Effector CD4-positive, alpha-beta T cell (primary cell): ENCODE measurements around the gene PRPF38B.
"Not testable (repeated sequence)": the region's sequence is repeated elsewhere in the genome, so short reads cannot be mapped to it uniquely, and the experiment has no call there.

Experiments used
- DNase-seq: peaks from one replicate; pipeline ENCODE4 v3.0.0-alpha.2; 2020

The PRPF38B gene

DNA sequence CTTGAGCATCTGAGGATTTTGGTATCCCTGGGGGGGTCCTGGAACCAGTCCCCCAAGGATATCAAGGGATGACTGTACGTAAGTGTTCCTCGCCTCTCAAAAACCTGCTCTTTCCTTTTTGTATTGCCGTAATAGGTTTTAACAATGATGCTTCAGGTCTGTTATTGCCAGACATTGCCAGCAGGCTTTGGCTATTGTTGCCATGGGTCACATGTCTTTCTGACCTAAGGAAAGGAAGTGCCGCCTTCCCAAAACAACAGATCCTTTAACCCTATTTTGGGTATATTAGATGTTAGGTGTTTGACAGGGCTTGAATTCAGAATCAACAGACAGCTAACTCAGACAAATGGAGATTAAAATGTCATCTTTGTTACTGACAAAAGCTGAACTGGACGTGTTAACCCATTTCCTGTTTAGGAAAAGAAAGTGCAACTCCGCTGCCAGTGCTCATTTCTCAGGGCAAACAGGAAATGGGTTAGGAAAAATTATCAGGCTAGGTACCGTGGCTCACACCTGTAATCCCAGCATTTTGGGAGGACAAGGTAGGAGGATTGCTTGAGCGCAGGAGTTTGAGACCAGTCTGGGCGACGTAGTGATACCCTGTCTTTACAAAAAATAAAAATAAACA lies 12.4 kb upstream of the PRPF38B start:
- DNase-seq = no peak

DNA sequence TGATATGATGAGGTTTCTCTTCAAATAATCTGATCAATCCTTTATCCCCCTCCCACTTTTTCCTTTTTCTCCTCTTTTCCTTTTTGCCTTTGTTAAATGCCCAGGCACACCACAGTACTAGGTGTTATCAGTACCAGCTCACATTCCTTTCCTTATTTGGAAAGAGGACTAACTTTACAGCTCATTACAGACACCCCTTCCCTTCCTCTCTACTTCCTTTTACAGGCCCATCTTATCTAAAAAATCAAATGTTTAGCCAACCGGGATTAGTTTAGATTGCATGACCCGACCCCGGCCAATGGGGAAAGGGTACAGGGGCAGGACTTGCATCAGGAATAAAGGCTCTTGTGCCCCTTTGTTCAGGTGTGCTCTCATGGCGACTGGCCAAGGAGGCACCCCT lies 10.4 kb upstream of the PRPF38B start:
- not testable (repeated sequence) for DNase-seq

DNA sequence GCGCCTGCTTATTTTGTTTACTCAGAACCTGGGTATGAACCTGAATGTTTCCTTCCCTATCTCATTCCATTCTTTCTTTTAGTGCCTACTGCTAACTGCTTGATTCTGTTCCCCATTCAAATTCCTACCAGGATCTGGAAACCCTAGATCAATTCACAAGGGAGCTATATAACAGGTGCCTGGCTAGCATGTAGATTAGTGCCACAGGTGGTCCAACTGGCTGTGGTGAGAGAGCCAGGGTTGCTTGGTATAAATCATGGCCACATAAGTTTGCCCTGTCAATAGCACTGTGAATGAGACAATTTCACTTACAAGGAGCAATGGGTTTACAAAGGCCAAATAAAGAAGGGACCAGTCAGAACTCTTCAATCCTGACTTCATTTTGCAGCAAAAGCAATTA lies 6.6 kb upstream of the PRPF38B start:
- no peak for DNase-seq

DNA sequence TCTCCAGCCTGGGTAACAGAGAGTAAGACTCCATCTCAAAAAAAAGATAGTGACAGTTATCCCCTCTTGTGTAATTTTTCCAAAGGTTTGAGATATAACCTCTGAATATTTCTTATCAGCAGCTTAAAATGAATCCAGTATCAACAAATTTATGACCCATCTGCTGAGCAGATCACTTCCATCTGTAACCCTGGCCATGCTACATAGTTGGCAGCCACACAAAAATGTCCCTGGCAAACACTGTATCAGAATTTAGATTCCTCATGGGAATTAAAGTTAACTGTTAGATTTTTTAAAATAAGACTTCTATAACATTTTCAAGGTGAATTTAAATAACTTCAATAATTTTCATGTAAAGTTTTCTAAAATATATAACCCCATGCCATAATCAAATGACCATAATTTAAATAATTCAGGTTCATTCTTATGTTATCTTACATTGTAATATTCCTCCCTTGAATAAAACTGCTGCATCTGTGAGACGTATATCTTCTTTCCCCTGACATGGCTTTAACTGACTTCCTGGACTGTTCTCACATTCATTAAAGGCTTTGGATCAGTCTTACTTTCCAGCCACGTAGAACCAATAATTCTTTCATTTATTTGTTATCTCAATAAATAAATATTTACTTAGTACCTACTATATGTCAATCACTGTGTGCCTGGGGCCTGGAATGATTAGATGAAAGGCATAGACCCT lies 5.3 kb upstream of the PRPF38B start:
- no peak for DNase-seq

DNA sequence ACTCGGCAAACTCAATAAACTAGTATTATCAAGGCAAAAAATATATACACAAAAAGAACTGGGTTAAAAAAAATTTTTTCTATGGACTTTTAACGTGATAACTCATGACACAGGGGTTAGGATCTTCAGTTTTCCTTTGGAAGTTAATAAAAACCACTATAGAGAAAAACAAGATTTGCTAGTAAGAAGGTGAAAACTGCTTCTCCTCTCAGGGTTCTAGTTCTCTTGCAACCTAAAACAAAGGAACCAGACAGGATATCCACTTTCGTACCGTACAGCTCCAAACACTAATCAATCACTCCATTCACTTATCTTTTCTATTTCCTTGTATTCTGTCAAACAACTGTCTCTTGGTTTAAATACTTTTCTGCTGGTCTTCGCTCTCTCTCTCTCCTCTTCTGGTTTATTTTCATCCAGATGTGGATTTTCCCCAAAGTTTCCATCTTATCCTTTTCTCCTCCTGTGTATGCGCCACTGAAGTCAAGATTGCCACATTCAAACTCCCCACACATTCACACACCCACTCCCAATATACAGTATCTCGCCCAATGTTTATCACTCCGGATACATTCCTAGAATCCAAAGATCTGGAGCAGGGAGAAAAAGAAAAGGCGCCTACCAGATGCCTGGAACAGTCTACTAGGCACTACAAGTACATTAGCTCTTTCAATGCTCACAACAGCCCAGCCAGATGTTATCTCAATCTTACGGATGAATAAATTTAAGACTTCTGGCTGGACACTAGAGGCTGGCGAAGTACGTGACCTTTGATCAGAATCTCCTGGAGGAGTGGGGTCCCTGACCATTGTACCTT lies 775 bp upstream of the PRPF38B start:
- no peak for DNase-seq

DNA sequence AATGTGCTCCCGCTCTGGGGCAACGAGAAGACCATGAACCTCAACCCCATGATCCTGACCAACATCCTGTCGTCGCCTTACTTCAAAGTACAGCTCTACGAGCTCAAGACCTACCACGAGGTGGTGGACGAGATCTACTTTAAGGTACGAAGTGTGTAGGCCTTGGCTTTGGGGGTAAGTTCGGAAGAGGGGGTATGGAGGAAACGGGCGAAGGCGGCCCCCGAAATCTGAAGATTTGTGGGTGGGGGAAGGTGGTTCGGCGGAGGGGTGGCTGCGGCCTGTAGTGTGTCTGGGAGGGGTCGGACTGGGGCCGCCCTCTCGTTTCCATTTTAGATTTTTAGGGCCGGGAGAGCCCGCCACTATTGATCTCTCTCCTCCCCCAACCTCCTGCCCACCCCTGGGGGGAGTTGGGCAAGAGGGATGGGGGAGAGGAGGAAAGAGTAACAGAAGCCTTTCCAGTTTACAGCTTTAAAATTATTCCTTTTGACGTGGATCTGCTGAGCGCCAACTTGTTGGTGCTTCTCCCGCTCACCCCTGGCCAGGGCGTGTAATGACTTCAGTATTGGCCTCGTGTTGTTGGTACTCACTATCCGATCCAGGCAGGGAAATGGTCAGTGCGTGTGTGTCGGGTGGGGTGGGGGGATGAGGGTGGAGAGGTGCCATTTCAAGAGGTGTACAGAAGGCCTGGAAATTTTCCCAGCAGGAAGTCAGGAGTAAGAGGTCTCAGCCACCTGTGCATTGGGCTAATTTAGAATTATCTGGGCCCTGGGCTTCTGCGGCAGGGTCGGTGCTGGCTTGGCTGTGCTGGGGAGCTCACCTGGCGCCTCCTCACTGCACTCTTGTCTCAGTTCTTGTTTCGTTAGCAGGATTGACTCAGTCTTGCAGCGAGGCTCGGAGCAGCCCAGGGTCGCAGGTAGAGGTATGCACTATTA lies 880 bp downstream of the PRPF38B start:
- peak; percentile 80 for DNase-seq

DNA sequence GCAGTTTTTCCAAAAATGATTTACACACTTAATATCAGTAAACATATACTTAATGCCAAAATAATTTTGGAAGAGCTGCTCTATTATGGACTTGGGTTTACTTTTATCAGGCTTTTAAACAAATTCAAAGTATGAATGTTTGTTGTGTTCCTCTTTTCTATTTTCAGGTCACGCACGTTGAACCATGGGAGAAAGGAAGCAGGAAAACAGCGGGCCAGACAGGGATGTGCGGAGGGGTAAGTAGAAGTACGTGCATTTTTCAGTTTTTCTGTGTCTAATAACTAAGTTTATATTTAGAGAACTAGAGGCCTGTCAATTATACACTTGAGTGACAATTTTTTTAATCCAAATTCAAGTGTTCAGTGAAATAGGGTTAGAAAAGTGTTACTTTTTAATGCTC lies 3.4 kb downstream of the PRPF38B start:
- DNase-seq = no peak

DNA sequence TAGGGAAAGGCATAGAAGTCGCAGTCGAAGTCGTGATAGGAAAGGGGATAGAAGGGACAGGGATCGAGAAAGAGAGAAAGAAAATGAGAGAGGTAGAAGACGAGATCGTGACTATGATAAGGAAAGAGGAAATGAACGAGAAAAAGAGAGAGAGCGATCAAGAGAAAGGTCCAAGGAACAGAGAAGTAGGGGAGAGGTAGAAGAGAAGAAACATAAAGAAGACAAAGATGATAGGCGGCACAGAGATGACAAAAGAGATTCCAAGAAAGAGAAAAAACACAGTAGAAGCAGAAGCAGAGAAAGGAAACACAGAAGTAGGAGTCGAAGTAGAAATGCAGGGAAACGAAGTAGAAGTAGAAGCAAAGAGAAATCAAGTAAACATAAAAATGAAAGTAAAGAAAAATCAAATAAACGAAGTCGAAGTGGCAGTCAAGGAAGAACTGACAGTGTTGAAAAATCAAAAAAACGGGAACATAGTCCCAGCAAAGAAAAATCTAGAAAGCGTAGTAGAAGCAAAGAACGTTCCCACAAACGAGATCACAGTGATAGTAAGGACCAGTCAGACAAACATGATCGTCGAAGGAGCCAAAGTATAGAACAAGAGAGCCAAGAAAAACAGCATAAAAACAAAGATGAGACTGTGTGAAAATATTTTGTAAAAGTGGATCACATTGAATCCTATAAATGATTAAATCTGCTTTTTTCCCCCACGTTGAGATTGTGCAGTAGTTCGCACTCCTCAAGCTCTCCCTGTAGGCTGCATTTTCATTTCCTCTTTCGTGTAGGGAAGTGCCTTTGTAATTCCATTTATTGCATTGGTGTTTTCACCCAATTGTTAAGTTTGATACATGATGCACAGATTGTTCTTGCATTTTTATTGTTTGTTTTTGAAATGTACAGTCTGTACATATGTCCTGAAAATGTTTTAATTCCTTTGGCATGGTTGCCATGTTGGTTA lies 7.5 kb downstream of the PRPF38B start:
- DNase-seq = no peak

DNA sequence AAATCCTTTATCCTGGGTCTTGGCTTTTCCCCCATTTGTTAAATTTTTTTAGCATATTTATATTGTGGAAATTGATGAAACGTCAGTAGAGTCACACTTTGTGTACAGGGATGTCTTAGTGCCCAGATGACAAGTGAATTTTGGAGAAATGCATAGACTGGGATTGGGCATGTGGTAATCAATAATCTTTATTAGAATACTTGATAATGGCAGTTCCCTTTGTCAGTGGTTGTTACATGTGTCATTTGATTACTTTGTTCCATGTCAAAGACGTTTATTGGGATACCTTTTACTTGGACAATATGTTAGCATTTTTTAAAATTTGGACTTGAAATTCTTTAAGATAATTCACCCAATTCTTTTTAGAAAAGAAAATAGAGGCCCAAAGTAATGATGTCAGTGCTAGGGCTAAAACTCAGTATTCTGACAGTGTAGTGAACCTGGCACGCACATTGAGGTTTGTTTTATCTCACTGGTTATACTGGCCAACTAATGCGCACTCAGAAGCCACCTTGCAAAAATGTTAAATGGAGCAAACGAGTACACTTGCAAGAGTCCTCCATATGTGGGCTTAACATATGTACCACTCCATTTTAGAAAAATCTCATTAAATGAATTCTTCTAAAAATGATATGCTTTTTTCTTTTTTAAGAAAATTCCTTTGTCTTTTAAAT lies 9.2 kb downstream of the PRPF38B start:
- DNase-seq = no peak

DNA sequence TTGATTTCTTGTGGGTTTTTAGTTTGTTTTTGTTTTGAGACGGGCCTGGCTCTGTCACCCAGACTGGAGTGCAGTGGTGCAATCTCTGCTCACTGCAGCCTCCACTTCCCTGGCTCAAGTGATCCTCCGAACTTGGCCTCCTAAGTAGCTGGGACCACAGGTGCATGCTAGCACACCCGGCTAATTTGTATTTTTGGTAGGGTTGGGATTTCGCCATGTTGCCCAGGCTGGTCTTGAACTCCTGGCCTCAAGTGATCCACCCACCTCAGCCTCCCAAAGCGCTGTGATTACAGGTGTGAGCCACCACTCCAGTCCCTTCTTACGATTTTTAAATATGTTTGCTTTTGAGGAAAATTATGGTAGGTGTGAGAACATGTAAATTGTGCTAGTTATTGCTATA lies 10.0 kb downstream of the PRPF38B start:
- not testable (repeated sequence) for DNase-seq

DNA sequence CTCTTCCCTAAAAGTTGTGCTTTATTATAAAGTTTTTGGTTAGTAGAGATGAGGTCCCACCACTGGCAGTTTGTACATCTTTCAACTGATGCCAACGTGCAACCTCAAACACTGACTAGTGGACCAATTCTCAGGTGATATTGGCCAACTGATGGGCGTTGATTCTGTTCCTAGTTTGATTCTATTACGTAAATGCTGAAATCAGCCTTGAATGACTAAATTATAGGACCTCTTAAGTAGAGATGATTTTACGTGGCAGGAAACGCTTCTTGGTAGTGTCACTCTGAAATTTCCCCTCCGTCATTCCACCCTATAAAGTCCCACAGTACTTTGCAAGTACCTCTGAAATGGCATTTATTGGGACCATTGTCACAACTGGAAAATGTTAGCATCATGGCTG lies 11.8 kb downstream of the PRPF38B start:
- peak; percentile 27 for DNase-seq

DNA sequence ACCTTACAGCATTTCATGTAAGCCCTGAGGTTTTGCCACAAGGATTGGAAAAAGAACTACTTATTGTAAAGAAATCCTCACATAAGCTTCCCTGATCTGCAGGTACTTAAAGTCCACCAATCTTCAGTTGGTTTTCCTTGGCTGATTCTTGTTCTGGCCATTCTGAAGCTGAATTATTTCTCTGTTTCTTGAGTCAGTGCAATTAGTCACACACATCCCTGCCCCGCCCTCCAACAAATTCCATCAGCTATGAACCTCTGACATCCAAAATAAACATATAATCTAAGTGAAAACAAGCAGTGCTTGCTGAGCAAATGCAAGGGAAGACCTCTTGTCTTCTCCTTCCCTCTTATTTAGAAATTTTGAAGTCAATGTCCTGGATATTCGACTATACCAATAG lies 12.4 kb downstream of the PRPF38B start:
- DNase-seq = no peak

DNA sequence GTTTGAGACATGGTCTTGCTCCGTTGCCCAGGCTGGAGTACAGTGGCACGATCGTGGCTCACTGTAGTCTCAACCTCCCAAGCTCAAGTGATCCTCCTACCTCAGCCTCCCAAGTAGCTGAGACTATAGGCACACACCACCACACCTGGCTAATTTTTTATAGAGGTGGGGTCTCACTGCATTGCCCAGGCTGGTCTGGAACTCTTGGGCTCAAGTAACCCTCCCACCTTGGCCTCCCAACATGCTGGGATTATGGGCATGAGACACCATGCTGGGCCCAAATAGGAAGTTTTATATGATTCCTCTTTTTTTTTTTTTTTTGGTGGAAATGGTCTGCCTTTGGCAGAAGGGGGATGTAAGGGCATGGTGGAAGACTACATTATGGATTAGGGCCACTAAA lies 14.5 kb downstream of the PRPF38B start:
- DNase-seq = no peak

DNA sequence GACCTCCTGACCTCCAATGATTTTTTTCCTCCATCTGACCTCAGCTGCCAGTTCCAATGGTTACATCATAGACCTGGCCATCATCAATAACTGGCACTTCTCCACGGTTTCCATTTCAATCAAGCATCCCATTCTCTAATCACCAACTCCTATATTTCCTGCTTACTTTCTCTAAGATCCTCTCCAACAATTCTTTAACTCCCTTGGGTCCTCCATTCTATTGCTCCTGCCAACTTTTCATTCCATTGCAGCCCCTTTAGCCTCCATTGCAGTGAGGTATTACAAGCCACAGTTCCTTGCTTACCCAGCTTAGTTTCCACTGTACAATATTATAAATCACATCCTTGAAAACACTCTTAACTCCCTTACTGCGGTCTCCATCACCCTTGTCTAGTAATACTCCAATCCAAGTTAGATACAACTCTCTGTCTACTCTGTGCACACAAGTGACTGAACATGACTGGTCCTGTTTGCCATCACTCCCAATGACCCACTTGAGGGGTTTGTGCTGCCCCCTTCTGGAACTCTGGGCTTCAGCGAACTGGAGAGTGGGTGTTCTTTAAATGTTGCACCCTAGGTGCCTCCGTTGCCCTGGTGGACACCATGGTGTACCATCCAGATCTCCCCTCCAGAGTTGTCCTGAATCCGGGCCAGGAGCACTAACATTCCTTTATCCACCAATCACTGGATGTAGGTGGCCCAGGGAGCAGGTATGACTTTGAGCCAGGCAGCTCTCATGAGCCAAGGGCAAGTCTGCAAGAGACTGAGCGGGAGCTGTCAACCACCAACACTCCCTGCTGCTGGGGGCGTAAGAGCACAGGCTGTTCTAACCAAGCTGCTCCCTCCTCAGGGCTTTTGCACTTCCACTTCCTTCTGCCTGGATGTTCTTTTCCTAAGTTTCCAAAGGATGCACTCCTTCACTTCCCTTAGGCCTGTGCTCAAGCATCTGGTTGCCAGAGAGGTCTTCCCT lies 16.9 kb downstream of the PRPF38B start:
- DNase-seq = peak; percentile 53

DNA sequence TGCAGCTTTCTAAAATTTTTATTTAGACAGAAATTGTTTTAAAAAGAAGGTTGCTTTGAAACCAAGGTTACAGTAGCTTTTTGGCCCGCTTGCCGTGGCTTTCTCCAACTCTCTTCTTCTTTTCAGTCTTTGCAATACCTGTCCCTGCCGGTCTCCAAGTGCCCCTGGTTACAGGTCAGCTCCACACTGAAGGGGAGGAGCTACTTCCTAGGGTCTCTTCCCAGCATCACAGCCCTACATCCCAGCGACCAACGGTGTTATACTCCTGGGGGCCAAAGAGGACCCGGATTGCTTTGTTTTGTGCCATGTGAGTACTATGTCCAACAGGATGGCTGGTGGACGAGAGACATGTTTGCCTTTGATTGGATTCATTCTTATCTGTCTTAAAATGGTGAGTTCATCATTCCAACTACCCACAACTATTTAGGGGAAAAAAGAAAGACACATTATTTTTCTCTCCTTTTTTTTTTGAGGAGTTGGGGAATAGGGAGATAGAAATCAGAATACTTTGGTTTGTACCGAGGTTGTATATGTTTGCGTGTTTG lies 20.6 kb downstream of the PRPF38B start, which contains the start of gene FNDC7:
Gene FNDC7, plus strand, starts transcription at position 303 of the 545 bp plus-strand sequence. Its CDS starts 26 bp downstream, at position 329.
- DNase-seq = no peak

DNA sequence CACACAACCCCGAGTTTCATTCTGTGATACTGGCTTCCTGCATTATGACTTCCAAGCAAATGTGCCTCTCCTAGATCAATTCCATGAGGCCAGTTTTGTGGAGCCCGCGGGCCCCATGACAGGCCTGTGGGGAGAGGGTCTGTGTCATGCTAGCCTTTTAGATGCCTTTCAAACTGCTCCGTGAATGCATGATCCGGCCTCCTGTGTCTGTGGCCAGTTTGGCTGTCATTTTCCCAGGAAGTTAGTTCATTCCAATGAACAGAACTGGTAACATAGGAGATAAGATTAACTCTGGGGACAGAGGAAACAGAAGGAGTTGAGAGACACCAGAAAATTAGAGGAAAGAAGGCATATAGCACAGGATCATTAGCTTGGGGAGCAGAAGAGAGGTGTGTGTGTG lies 23.8 kb downstream of the PRPF38B start:
- no peak for DNase-seq

DNA sequence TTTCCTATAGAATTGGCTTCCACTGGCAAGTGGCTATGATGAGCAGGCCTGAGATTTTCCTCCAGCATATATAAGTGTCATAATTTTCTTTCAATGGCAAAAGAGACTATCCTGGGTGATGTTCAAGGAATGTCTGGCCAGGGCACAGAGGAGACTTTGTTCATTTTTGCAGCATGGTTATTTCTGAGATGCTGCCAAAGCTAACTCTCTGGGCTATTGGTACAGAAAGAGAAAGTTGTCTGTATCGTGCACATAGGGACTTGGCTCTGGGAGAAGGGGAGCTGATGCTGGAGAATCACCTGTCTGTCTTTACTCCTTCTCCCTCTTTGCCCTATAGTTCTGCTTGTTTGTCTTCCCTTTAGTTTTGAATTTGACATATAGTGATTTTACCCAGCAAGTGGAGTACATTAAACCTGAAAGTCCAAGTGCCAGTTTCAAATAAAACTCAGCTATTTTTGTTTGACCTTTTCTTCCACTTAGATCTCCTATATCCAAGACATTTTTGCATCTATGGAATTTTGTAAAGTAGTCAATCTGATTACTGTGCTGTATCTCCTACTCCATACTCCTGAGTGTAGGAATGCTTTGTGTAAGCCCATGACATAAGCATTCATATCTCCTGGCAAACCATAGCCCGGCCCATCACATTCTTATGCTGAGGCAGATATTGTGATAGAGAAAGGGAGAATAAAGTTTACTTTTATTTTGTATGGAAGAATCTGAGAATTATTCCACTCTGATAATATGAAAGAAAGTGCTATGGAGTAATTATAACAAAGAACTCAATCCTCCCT lies 24.5 kb downstream of the PRPF38B start:
- no peak for DNase-seq

DNA sequence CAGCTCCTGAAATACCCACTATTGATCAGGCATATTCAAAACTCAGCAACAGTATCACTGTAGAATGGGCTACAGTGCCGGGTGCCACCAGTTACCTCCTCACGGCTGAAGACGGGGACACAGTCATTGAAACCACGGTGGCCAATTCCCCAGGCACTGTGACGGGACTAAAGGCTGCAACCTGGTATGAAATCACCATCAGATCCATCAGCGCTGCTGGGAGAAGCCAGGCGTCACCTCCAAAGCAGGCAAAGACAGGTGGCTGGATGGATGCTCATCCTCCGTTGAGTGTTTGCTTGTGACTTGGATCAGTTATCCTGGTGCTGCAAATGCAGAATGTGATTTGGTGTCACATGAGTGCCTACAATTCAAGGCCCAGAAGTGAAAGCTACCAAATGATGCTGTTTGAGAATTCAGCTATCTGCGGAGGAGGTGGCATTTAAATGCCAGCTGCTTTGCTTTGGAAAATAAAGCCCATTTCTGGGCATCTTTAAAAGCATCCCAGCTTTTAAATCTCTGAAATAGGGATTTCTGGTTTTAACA lies 25.7 kb downstream of the PRPF38B start:
- DNase-seq = no peak
